ENCODE results near the gene RALGPS2. TPM values are rescaled to one million over a fixed set of nuclear protein-coding genes. Genes with fewer than 3 reads are reported as not detected.
"Not testable (repeated sequence)": the region's sequence is repeated elsewhere in the genome, so short reads cannot be mapped to it uniquely, and the experiment has no call there.

Gene RALGPS2
- polyA plus RNA-seq, 1 donor from 2014 or later, result 257 TPM

GRCh38 chr1:178946855-178947676 lies 222.0 kb downstream of the RALGPS2 start:
- no peak overlapping the region for H3K27ac Mint-ChIP-seq
- peaks cover 0 to 4% (median 0%) of the 10 kb centered on the region in 3 donors for H3K4me1 Mint-ChIP-seq
- H3K9me3 Mint-ChIP-seq, result no peaks in the 10 kb centered on the region
- H3K4me3 Mint-ChIP-seq, result no peak overlapping the region
- peaks cover 9% of the 10 kb centered on the region for H3K27me3 Mint-ChIP-seq
- no peaks in the 10 kb centered on the region for H3K36me3 Mint-ChIP-seq

GRCh38 chr1:178947677-178947981 lies 222.6 kb downstream of the RALGPS2 start:
- H3K9me3 Mint-ChIP-seq, result no peaks in the 10 kb centered on the region
- no peaks in the 10 kb centered on the region for H3K36me3 Mint-ChIP-seq
- H3K4me3 Mint-ChIP-seq, result peak overlapping the region in 1 of 4 donors; percentile 55
- H3K27ac Mint-ChIP-seq, result no peak overlapping the region
- H3K4me1 Mint-ChIP-seq, result peaks cover 0 to 2% (median 0%) of the 10 kb centered on the region in 3 donors
- peaks cover 8% of the 10 kb centered on the region for H3K27me3 Mint-ChIP-seq

- Mint-ChIP-seq H3K27me3 (peaks cover 4% of the 10 kb centered on the region), H3K4me1 (peaks cover 0 to 2% (median 0%) of the 10 kb centered on the region in 3 donors), H3K4me3 (no peak overlapping the region), H3K9me3 (no peaks in the 10 kb centered on the region), H3K36me3 (no peaks in the 10 kb centered on the region), H3K27ac (no peak overlapping the region)
Measured at GRCh38 chr1:178948676-178949075, 223.6 kb downstream of the RALGPS2 start.

GRCh38 chr1:178949866-178950265 lies 224.8 kb downstream of the RALGPS2 start:
- H3K27ac Mint-ChIP-seq, H3K36me3 Mint-ChIP-seq, H3K9me3 Mint-ChIP-seq, H3K4me1 Mint-ChIP-seq, H3K27me3 Mint-ChIP-seq, H3K4me3 Mint-ChIP-seq: not testable (repeated sequence)

- no peak overlapping the region for H3K4me3 Mint-ChIP-seq
Measured at GRCh38 chr1:178951600-178951999, 226.6 kb downstream of the RALGPS2 start.

GRCh38 chr1:178953034-178953433 lies 228.0 kb downstream of the RALGPS2 start:
- Mint-ChIP-seq H3K9me3 (no peaks in the 10 kb centered on the region), H3K27me3 (peaks cover 3% of the 10 kb centered on the region), H3K4me1 (peaks cover 0 to 2% (median 0%) of the 10 kb centered on the region in 3 donors), H3K36me3 (no peaks in the 10 kb centered on the region), H3K27ac (no peak overlapping the region), H3K4me3 (peak overlapping the region in 1 of 4 donors; percentile 3)

More at GRCh38 chr1:178951600-178951999, 226.6 kb downstream of the RALGPS2 start:
- Mint-ChIP-seq H3K36me3 (no peaks in the 10 kb centered on the region), H3K27ac (no peak overlapping the region), H3K4me1 (peaks cover 0 to 2% (median 0%) of the 10 kb centered on the region in 3 donors), H3K9me3 (no peaks in the 10 kb centered on the region), H3K27me3 (peaks cover 3% of the 10 kb centered on the region)

- no peak overlapping the region for H3K4me3 Mint-ChIP-seq
- no peaks in the 10 kb centered on the region for H3K9me3 Mint-ChIP-seq
Measured at GRCh38 chr1:178953538-178954324, 228.7 kb downstream of the RALGPS2 start.

GRCh38 chr1:178954325-178954690 lies 229.3 kb downstream of the RALGPS2 start:
- Mint-ChIP-seq H3K4me3 (no peak overlapping the region), H3K9me3 (no peaks in the 10 kb centered on the region), H3K27me3 (peaks cover 2% of the 10 kb centered on the region), H3K27ac (no peak overlapping the region), H3K4me1 (peaks cover 0 to 2% (median 0%) of the 10 kb centered on the region in 3 donors), H3K36me3 (no peaks in the 10 kb centered on the region)

More at GRCh38 chr1:178953538-178954324, 228.7 kb downstream of the RALGPS2 start:
- peak overlapping the region in 1 of 3 donors; percentile 43 for H3K27ac Mint-ChIP-seq
- H3K27me3 Mint-ChIP-seq, result peaks cover 3% of the 10 kb centered on the region
- peaks cover 0 to 2% (median 0%) of the 10 kb centered on the region in 3 donors for H3K4me1 Mint-ChIP-seq
- H3K36me3 Mint-ChIP-seq, result no peaks in the 10 kb centered on the region

GRCh38 chr1:178954937-178955336 lies 229.9 kb downstream of the RALGPS2 start:
- Mint-ChIP-seq H3K36me3 (no peaks in the 10 kb centered on the region), H3K27me3 (no peaks in the 10 kb centered on the region), H3K27ac (no peak overlapping the region), H3K9me3 (no peaks in the 10 kb centered on the region), H3K4me3 (no peak overlapping the region), H3K4me1 (peaks cover 0 to 2% (median 0%) of the 10 kb centered on the region in 3 donors)

GRCh38 chr1:178955391-178955954 lies 230.4 kb downstream of the RALGPS2 start:
- Mint-ChIP-seq H3K9me3 (no peaks in the 10 kb centered on the region), H3K27me3 (no peaks in the 10 kb centered on the region), H3K4me1 (peaks cover 0 to 2% (median 0%) of the 10 kb centered on the region in 3 donors)

GRCh38 chr1:178958491-178958890 lies 233.4 kb downstream of the RALGPS2 start:
- no peaks in the 10 kb centered on the region for H3K4me1 Mint-ChIP-seq
- no peak overlapping the region for H3K27ac Mint-ChIP-seq
- H3K4me3 Mint-ChIP-seq, result no peak overlapping the region
- H3K9me3 Mint-ChIP-seq, result peaks cover 0 to 3% (median 0%) of the 10 kb centered on the region in 3 donors
- H3K27me3 Mint-ChIP-seq, result no peaks in the 10 kb centered on the region
- no peaks in the 10 kb centered on the region for H3K36me3 Mint-ChIP-seq

More at GRCh38 chr1:178955391-178955954, 230.4 kb downstream of the RALGPS2 start:
- no peaks in the 10 kb centered on the region for H3K36me3 Mint-ChIP-seq
- H3K27ac Mint-ChIP-seq, result no peak overlapping the region
- no peak overlapping the region for H3K4me3 Mint-ChIP-seq

- Mint-ChIP-seq H3K36me3 (no peaks in the 10 kb centered on the region), H3K4me1 (peaks cover 0 to 2% (median 0%) of the 10 kb centered on the region in 3 donors), H3K27me3 (no peaks in the 10 kb centered on the region), H3K4me3 (no peak overlapping the region), H3K9me3 (peaks cover 2 to 3% (median 3%) of the 10 kb centered on the region in 3 donors), H3K27ac (peak overlapping the region in 2 of 3 donors; percentile 22 to 25)
Measured at GRCh38 chr1:178959543-178960460, 234.8 kb downstream of the RALGPS2 start.

GRCh38 chr1:178960482-178961240 lies 235.6 kb downstream of the RALGPS2 start:
- Mint-ChIP-seq H3K36me3 (peaks cover 2% of the 10 kb centered on the region), H3K4me1 (peaks cover 0 to 4% (median 0%) of the 10 kb centered on the region in 3 donors), H3K4me3 (no peak overlapping the region), H3K27ac (no peak overlapping the region), H3K27me3 (no peaks in the 10 kb centered on the region), H3K9me3 (peaks cover 2 to 6% (median 3%) of the 10 kb centered on the region in 3 donors)

- peaks cover 2 to 6% (median 3%) of the 10 kb centered on the region in 3 donors for H3K9me3 Mint-ChIP-seq
- peaks cover 2% of the 10 kb centered on the region for H3K36me3 Mint-ChIP-seq
- H3K27me3 Mint-ChIP-seq, result no peaks in the 10 kb centered on the region
- no peak overlapping the region for H3K4me3 Mint-ChIP-seq
- H3K27ac Mint-ChIP-seq, result no peak overlapping the region
- H3K4me1 Mint-ChIP-seq, result peaks cover 0 to 4% (median 0%) of the 10 kb centered on the region in 3 donors
Measured at GRCh38 chr1:178961331-178961730, 236.3 kb downstream of the RALGPS2 start.
